Heart left ventricle (tissue), 16 donors: ENCODE measurements around the gene MGMT. TPM values are rescaled to one million over a fixed set of nuclear protein-coding genes. Genes with fewer than 3 reads are reported as not detected.

Experiments used
- ATAC-seq, 4 donors: fragments of 200-7000 bp; cut with Tn5 transposase; one replicate each; pipeline ENCODE4 v1.9.1; 2020 to 2022; ENCODE audit warnings: moderate library complexity in 4 of 4, mild to moderate bottlenecking in 3 of 4, moderate number of reproducible peaks in 1 of 4
- DNase-seq, 5 donors: peaks; one replicate each; pipeline ENCODE4 v3.0.0-alpha.2; 2020
- H3K27ac ChIP-seq, 12 donors: fragments of 200-600 bp; sonication (generic) in 4 of 12; one replicate each; pipeline versions ENCODE4 v1.5.0 to v1.8.0; 2016 to 2022; ENCODE audit warnings: mild to moderate bottlenecking in 2 of 12
- H3K27me3 ChIP-seq, 9 donors: fragments of 200-600 bp; sonication (generic) in 2 of 9; one replicate each; pipeline versions ENCODE4 v1.5.1 to v1.8.0; 2016 to 2022; ENCODE audit warnings: mild to moderate bottlenecking in 3 of 9
- H3K36me3 ChIP-seq, 9 donors: fragments of 200-600 bp; sonication (generic) in 2 of 9; one replicate each; pipeline versions ENCODE4 v1.5.0 to v1.8.0; 2018 to 2022; ENCODE audit warnings: mild to moderate bottlenecking in 2 of 9
- H3K4me1 ChIP-seq, 12 donors: fragments of 200-600 bp; sonication (generic) in 4 of 12; one replicate each; pipeline versions ENCODE4 v1.5.0 to v1.8.0; 2016 to 2022; ENCODE audit warnings: mild to moderate bottlenecking in 3 of 12
- H3K4me3 ChIP-seq, 12 donors: fragments of 200-600 bp; sonication (generic) in 4 of 12; one replicate each; pipeline versions ENCODE4 v1.5.0 to v1.8.0; 2017 to 2022; ENCODE audit warnings: mild to moderate bottlenecking in 9 of 12, moderate library complexity in 4 of 12
- H3K9me3 ChIP-seq, 12 donors: fragments of 200-600 bp; sonication (generic) in 4 of 12; one replicate each; pipeline versions ENCODE4 v1.5.0 to v1.8.0; 2016 to 2022; ENCODE audit warnings: mild to moderate bottlenecking in 1 of 12
- POLR2A ChIP-seq, 2 donors: fragments of 450-650 bp; IDR thresholded peaks; one replicate each; pipeline ENCODE4 v1.6.1; 2017; ENCODE audit warnings: antibody characterized with exemption in 2 of 2, mild to moderate bottlenecking in 2 of 2, moderate library complexity in 2 of 2
- WGBS, 4 donors: extraction: QIAGEN DNeasy Blood & Tissue Kit in 2 of 4; methylation state at CpG; one replicate each; pipeline versions ENCODE4 v1.1.5 to v1.1.7; 2013 to 2018; 5-methylcytosine and 5-hydroxymethylcytosine counted together
- intact Hi-C, 10 donors: fragments of 100-400 bp; cut with DNase I; formaldehyde crosslinking; loops; one replicate each; pipeline versions ENCODE4 v1.11.1 to v1.14.2; 2022
- polyA plus RNA-seq, 2 donors: library from polyadenylated mRNA; stranded (reverse); fragments of 200-250 nt; gene quantifications; one replicate each; pipeline ENCODE4 v1.2.3, GENCODE V29; 2013
- total RNA-seq, 9 donors: library from RNA; depleted of rRNA in 2 of 9; stranded (reverse); fragments of >200 nt in 2 of 9; fragmentation: NEBNext Ultra II Directional in 3 of 9; extraction: Animal tissue kit (Norgen Biotek cat#: 25700) in 3 of 9; gene quantifications; one replicate each; pipeline versions ENCODE4 v1.1.0 to v1.2.4, GENCODE V29; 2016 to 2023
- TF ChIP-seq, protein P1 (sequence below), 12 donors: fragments of 200-600 bp; sonication (generic) in 4 of 12; IDR thresholded peaks; one replicate each; pipeline versions ENCODE4 v1.5.0 to v1.8.0; 2018 to 2022; ENCODE audit warnings: antibody characterized with exemption in 12 of 12, mild to moderate bottlenecking in 5 of 12
- donor health status: ischemic (EF 13 %, LVEDD 7.1; RV severe dilation, severe dysfunction).
- donor health status: healthy with polysubstance abuse.
- donor health status: DM: no; HTN: yes; CAD: no.
- donor health status: DM: no; HTN: no; CAD: no.
- donor health status: ischemic (EF 25% LVEDD 6.9; RV normal size, moderate dysfunction).
- donor health status: ischemic (EF 25% LVEDD 5.7; RV mildly dilated, moderate dysfunction).
- donor health status: healthy.
- donor health status: DM: yes; HTN: yes; CAD: no.
- donor health status: ischemic (EF 35%, LVEDD 5.7; RV mildly dilated, moderate dysfunction).
- donor health status: nonischemic (EF 11% LVEDD 7.7; RV severe dilation, severe dysfunction).
- donor health status: DM: yes; HTN: yes; CAD: no.
- donor health status: PGD.
- donor health status: ischemic (EF 29% LVEDD 5.4; RV normal size, mild dysfunction).
- donor health status: nonischemic (EF 23%, LVEDD 6.1; RV moderate dilation, normal function).

MGMT gene
- total and polyA plus RNA-seq, 11 donors, result 6.2 to 25.3 (median 11.6) TPM

DNA sequence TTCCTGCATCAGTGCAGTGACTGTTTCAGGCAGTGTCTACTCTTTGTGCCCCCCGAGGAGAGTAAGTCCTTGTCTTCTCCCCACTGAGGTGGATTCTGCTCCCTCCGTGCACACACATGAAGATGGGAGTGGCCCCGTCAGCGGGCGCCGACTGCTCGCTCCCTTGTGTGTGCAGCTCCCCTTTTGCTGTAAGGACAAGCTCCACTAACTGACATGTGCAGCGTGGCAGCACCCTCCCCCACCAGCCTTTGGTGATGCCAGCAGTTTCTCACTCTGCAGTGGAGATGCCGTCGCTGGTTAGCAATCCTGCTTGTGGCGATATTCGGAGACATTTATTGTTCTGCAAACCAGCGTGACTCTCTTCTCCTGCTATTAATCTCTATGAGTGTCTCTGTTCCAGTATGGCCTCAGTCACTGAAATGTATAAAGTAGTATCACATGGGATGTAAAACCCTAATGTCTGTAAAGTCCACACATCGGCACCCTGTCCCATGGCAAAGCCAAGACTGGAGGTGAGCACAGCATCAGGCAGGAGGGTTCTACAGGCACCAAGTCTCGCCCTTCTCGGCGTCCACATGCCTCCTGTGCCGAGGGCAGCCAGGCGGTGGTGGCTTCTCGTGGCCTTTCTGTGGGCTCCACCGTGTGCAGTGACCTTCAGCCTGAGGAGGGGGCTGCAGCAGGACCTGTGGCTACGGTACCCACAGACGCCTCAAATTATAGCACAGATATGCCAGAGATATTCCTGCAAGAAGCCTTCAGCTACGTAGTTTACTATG, 294.3 kb downstream of the MGMT start:
- Histone ChIP-seq H3K27ac (no peak overlapping the region), H3K9me3 (no peaks in the 10 kb centered on the region), H3K36me3 (peaks cover 0 to 10% (median 0%) of the 10 kb centered on the region in 9 donors), H3K4me1 (peaks cover 0 to 14% (median 0%) of the 10 kb centered on the region in 12 donors), H3K27me3 (no peaks in the 10 kb centered on the region), H3K4me3 (no peak overlapping the region)
- no peak for TF ChIP-seq POLR2A (IDR thresholded peaks at IDR 0.05)
- TF ChIP-seq, protein P1, sequence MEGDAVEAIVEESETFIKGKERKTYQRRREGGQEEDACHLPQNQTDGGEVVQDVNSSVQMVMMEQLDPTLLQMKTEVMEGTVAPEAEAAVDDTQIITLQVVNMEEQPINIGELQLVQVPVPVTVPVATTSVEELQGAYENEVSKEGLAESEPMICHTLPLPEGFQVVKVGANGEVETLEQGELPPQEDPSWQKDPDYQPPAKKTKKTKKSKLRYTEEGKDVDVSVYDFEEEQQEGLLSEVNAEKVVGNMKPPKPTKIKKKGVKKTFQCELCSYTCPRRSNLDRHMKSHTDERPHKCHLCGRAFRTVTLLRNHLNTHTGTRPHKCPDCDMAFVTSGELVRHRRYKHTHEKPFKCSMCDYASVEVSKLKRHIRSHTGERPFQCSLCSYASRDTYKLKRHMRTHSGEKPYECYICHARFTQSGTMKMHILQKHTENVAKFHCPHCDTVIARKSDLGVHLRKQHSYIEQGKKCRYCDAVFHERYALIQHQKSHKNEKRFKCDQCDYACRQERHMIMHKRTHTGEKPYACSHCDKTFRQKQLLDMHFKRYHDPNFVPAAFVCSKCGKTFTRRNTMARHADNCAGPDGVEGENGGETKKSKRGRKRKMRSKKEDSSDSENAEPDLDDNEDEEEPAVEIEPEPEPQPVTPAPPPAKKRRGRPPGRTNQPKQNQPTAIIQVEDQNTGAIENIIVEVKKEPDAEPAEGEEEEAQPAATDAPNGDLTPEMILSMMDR (IDR thresholded peaks at IDR 0.05), result no peak
- WGBS, 4 donors, result 95 to 97% (median 97%) methylated on average over 24 of the region's 24 CpGs
- peak in 2 of 5 donors; percentile 7 to 21 for DNase-seq
- ATAC-seq, result no peak
- intact Hi-C loops, result no loop called here

DNA sequence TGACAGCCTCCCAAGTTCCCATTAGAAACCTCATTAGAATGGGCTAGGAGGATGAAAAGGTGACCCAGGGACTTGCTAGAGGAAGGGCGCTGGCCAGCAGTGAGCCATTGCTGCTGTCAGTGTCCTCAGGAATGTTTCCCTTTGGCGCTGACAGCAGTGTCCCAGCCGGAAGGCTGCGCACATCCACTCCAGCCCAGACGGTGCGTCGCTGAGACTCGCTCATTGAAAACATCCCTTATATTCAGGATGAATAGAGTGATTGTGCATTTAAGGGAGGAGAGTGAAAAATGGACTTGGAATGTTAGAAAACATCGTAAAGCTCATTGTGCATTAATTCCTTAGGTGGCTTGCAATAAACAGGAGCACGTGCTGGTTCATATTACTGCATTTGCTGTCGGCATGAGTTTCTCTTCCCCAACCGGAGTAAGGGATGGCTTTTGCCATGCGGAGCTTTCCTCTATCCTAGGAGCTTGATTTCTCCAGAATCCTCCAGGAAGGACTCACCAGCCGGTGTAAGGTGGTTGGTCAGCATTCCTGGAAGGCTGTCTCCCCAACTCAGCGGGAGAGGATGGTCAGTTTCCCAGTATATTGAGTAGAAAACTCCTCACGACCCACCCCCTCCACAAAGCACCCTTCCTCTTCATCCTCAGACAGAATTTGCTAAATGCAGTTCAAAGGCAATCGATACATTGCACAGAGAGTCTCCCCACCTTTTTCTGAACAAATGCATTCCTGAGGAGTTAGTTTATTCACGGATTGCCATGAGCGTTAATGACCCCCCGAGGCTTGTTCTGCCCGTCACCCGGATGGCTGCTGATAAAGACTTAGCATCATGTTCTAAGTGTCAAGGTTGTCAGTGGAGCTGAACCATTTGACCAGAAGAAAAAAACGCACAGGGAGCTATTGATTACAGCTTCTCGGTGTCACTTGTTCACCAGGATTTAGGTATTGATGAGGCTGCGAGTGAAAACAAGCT, 295.2 kb downstream of the MGMT start:
- Histone ChIP-seq H3K27me3 (no peaks in the 10 kb centered on the region), H3K27ac (no peak overlapping the region), H3K4me1 (peaks cover 0 to 7% (median 0%) of the 10 kb centered on the region in 12 donors), H3K36me3 (peaks cover 0 to 12% (median 0%) of the 10 kb centered on the region in 9 donors), H3K9me3 (no peaks in the 10 kb centered on the region), H3K4me3 (no peak overlapping the region)
- DNase-seq, result peak in 1 of 5 donors; percentile 4
- no peak for TF ChIP-seq POLR2A (IDR thresholded peaks at IDR 0.05)
- TF ChIP-seq, protein P1 (IDR thresholded peaks at IDR 0.05), result no peak
- ATAC-seq, result no peak
- intact Hi-C loops, result no loop called here
- 83 to 87% (median 85%) methylated on average over 25 of the region's 25 CpGs for WGBS, 4 donors

DNA sequence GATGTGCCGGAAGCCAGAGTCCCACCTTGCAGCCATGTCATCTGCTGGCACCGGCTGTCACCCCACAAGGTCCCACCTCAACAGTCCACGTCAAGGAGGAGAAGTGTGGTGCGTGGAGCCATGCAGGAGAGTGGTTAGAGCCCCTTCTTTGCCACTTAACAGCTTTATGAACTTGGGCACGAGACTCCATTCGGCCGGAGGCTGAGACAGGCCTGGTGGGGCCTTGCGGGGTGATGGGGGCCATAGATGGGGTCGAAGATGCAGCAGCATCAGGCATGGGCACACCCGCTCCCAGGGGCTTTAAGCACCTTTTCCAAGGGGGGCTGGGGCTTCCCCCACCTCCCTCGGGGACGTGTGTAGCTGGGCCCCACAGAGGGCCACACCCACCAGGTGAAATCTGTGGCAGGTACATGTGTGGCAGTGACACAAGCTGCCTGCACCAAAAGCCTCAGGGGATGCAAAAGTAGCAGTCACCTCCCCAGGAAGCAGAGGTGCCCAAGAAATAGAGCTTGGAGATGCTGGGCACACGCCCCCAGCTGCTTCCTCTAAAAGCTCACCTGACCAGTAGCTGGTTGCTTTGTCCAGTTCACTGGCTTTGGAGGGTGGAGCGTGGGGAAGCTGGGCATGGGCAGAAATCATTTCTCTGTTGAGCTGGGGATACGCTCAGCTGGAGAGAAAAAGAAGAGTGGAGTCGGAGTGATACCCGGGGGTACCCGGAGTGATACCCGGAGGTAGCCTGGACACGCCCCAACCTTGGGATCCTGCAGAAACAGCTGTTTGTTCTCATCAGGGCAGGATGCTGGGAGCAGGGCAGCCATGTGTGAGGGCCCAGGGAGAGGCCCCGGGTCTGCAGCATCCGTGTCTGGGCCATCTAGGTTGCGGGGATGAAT, 297.2 kb downstream of the MGMT start:
- WGBS, 4 donors, result 94 to 97% (median 96%) methylated on average over 22 to 23 of the region's 23 CpGs
- Histone ChIP-seq H3K27me3 (no peaks in the 10 kb centered on the region), H3K36me3 (peaks cover 0 to 28% (median 3%) of the 10 kb centered on the region in 9 donors), H3K9me3 (no peaks in the 10 kb centered on the region), H3K4me3 (no peak overlapping the region), H3K4me1 (no peaks in the 10 kb centered on the region), H3K27ac (no peak overlapping the region)
- TF ChIP-seq, protein P1 (IDR thresholded peaks at IDR 0.05), result no peak
- no peak for TF ChIP-seq POLR2A (IDR thresholded peaks at IDR 0.05)
- peak in 3 of 5 donors; percentile 1 to 11 (median 10) for DNase-seq
- intact Hi-C loops, result no loop called here
- no peak for ATAC-seq
